Cardiac fibroblast (primary cell): ENCODE results near the gene CDC14A.

Experiments
- DNase-seq, 2 donors: peaks; one replicate each; pipeline versions ENCODE4 v3.0.0 to v3.0.0-alpha.2; 2010; ENCODE audit warnings: low read depth in 2 of 2
- H3K4me3 ChIP-seq, 2 donors: replicated peaks in 1 of 2; 1 replicate in 1 of 2; 2 replicates in 1 of 2; pipeline ENCODE4 v1.5.1; 2011; ENCODE audit warnings: low read depth in 2 of 2, low read length in 2 of 2, mild to moderate bottlenecking in 2 of 2, moderate library complexity in 1 of 2
- TF ChIP-seq, protein P1 (sequence below): IDR thresholded peaks from one replicate; pipeline ENCODE4 v1.5.1; 2011; ENCODE audit warnings: low read depth, mild to moderate bottlenecking, low read length, inconsistent platforms

Gene CDC14A

DNA sequence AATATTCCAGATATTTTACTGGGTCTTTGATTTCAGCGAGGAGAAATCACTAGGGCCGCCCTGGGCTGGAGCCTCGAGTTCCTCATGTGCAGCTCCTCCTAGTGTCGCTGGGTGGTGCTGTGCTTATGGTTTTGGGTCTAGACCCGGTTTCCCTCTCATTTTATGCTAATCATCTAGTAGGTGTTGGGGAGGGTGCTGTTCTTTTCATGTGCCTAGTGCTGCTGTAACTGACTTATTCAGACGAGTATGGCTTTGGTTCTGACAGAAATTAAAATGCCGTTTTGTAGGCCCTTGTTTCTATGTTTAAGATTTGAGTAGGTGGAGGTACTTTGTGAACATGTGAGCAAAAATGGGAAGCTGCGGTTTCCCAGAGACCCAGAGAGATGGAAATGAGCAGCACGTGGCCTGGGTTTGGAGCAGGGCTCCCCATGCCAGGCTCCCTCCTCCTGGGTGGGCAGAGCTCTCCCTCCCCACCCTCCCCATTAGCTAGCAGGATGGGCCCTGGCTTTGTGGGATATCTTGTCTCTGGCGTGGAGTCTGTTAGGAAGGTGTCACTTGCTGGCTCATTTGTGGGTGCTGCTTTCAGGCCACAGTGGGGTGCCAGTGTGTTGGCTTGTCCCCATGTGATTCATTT lies 111.6 kb downstream of the CDC14A start:
- H3K4me3 ChIP-seq = no peak overlapping the region
- TF ChIP-seq, protein P1, sequence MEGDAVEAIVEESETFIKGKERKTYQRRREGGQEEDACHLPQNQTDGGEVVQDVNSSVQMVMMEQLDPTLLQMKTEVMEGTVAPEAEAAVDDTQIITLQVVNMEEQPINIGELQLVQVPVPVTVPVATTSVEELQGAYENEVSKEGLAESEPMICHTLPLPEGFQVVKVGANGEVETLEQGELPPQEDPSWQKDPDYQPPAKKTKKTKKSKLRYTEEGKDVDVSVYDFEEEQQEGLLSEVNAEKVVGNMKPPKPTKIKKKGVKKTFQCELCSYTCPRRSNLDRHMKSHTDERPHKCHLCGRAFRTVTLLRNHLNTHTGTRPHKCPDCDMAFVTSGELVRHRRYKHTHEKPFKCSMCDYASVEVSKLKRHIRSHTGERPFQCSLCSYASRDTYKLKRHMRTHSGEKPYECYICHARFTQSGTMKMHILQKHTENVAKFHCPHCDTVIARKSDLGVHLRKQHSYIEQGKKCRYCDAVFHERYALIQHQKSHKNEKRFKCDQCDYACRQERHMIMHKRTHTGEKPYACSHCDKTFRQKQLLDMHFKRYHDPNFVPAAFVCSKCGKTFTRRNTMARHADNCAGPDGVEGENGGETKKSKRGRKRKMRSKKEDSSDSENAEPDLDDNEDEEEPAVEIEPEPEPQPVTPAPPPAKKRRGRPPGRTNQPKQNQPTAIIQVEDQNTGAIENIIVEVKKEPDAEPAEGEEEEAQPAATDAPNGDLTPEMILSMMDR = peak; percentile 93
- DNase-seq = peak; percentile 73 to 81

DNA sequence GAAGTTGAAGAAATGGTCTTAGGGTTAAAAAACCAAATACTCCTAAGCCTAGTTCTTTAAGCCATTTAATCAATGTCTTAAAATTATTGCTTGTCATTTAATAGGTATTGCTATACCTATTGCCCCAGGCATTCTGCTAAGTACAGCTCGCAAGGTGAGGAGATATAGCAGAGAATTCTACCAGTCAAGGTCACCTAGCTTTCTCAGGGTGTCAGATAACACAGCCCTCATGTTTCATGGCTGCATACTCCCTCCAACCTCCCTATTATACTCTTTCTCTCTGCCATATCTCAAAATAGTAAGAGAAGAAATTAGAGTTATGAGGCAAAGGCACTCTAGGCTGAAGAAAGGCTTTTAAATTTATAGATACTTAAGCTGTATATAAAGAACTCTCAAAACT lies 117.3 kb downstream of the CDC14A start:
- no peak overlapping the region for H3K4me3 ChIP-seq
- DNase-seq = no peak
- TF ChIP-seq, protein P1 = no peak

DNA sequence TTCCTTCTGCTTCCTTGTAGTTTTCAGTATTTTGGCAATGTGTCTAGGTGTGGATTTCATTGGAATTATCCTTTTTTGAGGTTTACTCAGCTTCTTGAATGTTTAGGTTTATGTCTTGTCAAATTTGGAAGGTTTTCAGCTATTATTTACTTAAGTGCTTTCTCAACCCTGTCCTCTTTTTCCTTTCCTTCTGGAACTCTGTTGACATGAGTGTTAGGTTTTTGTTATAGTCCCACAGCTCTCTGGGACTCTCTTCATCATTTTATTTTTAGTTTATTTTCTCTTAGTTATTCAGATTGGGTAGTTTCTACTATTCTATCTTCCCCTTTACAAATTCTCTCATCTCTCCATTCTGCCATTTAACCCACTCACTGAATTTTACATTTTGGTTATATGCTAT lies 122.5 kb downstream of the CDC14A start:
- DNase-seq = no peak
- TF ChIP-seq, protein P1 = no peak
- no peak overlapping the region for H3K4me3 ChIP-seq

DNA sequence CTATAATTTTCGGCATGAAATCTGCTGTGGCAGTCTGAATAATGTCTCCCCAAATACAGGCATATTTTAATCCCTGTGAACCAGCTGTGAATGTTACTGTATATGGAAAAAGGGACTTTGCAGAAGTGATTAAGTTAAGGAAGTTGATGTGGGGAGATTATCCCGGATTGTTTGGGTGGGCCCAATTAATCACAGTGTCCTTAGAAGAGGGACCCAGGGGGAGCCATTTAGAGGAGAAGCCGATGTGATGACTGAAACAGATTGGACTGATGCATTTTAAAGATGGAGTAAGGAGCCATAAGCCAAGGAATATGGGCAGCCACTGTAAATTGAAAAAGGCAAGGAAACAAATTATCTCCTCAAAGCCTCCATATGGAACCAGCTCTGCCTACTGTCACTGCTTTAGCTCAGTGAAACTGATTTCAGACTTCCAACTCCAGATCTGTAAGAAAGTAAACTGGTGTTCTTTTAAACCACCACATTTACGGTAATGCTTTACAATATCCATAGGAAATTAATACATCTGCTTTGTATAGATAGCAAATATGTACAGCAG lies 124.5 kb downstream of the CDC14A start:
- DNase-seq = no peak
- H3K4me3 ChIP-seq = no peak overlapping the region
- TF ChIP-seq, protein P1 = no peak

DNA sequence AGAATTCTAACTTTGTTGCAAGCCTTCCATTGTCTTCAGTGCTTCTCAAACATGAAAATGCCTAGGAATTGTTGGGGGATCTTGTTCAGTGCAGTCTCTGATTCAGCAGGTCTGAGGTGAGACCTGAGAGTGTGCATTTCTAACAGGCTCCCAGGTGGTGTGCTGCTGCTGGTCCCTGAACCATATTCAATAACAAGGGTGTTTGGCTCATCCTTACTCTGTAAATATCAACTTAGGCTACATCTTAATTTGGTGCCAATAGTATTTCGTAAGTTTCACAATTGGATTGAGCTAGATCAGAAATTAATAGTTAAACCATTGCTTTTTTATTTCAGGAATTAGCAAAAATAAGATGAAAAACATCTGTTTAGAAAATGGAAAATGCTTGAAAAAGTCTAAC lies 126.5 kb downstream of the CDC14A start:
- no peak overlapping the region for H3K4me3 ChIP-seq
- TF ChIP-seq, protein P1 = no peak
- DNase-seq = no peak

DNA sequence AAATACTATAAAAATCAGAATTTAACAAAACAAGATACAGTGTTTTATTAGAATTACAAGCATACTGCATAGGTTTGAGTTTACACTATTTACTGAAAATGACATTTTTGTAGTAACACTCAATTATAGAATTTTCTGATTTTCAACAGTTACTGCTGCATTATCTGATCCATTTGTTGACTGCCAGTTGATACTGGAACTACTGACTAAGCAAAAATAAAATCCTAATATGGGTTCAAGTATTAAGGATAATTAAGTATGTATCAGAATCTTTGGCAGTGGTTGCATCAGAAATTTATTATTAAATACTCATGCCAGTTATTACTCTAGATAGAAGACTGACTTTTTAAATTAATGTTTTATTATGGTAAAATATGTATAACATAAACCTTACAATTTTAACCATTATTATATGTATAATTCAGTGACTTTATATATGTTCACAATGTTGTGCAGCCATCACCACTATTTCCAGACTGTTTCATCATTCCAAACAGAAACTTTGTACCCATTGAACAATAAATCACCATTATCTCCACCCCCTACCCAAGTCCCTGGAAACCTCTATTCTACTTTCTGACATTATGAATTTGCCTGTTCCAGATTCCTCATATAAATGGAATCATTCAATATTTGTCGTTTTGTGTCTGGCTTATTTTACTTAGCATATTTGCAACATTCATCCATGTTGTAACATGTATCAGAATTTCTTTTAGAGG lies 127.5 kb downstream of the CDC14A start:
- TF ChIP-seq, protein P1 = no peak
- H3K4me3 ChIP-seq = no peak overlapping the region
- no peak for DNase-seq
